AG09319 (cell line): ENCODE results near the gene COL4A2.

Source experiments
- DNase-seq: peaks from one replicate; pipeline ENCODE4 v3.0.0-alpha.2; 2010; ENCODE audit warnings: low read depth; ENCODE audit errors: extremely low read depth
- TF ChIP-seq, protein P1 (sequence below): IDR thresholded peaks from 2 replicates; pipeline ENCODE4 v1.5.1; 2011; ENCODE audit warnings: low read depth, mild to moderate bottlenecking, inconsistent platforms, low read length, moderate library complexity

The COL4A2 gene

DNA sequence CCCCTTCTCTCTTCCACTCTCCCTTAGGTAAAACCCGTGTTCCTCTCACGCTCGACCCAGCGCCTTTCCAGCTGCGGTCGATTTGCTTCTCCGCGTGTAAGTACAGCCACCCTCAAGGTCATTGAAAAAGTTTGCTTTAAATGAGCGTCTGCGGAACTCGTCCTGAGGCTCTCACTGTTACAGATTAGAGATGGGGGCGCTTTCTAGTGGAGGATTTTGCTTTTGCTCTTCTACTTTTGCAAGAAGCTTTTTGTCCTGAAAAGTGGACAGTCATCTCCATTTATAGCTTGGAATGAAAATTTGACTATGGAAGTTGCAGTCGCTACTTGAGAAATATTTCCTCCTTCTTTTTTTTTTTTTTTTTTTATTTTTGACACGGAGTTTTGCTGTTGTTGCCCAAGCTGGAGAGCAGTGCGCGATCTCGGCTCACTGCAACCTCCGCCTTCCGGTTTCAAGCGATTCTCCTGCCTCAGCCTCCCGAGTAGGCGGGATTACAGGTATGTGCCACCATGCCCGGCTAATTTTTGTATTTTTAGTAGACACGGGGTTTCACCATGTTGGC, 255.0 kb downstream of the COL4A2 start:
- DNase-seq, result no peak
- TF ChIP-seq, protein P1, sequence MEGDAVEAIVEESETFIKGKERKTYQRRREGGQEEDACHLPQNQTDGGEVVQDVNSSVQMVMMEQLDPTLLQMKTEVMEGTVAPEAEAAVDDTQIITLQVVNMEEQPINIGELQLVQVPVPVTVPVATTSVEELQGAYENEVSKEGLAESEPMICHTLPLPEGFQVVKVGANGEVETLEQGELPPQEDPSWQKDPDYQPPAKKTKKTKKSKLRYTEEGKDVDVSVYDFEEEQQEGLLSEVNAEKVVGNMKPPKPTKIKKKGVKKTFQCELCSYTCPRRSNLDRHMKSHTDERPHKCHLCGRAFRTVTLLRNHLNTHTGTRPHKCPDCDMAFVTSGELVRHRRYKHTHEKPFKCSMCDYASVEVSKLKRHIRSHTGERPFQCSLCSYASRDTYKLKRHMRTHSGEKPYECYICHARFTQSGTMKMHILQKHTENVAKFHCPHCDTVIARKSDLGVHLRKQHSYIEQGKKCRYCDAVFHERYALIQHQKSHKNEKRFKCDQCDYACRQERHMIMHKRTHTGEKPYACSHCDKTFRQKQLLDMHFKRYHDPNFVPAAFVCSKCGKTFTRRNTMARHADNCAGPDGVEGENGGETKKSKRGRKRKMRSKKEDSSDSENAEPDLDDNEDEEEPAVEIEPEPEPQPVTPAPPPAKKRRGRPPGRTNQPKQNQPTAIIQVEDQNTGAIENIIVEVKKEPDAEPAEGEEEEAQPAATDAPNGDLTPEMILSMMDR, result no peak
